A204.1 (cell line): ENCODE data around the gene SLC11A2.
A peak's percentile ranks its signal among the peaks of the same experiment; 100 is the strongest.
"Not testable (repeated sequence)": the region's sequence is repeated elsewhere in the genome, so short reads cannot be mapped to it uniquely, and the experiment has no call there.

ENCODE experiments used
- FAIRE-seq: peaks from 2 replicates; lab custom pipeline; 2012; peaks lifted over from hg19 to GRCh38; lab: Jason Lieb, UNC

The SLC11A2 gene

GRCh38 chr12:50990147-50990727, 35.9 kb downstream of the SLC11A2 start:
- FAIRE-seq, result no peak

GRCh38 chr12:50988871-50989270, 37.3 kb downstream of the SLC11A2 start:
- no peak for FAIRE-seq

- FAIRE-seq, result no peak
Observed at GRCh38 chr12:50988051-50988450, 38.1 kb downstream of the SLC11A2 start.

- peak; percentile 73 for FAIRE-seq
Observed at GRCh38 chr12:50986966-50987737, 39.0 kb downstream of the SLC11A2 start.

- no peak for FAIRE-seq
Observed at GRCh38 chr12:50985322-50985721, 40.9 kb downstream of the SLC11A2 start.

GRCh38 chr12:50984586-50985298, 41.4 kb downstream of the SLC11A2 start:
- no peak for FAIRE-seq

GRCh38 chr12:50981319-50982239, 44.6 kb downstream of the SLC11A2 start:
- no peak for FAIRE-seq

- FAIRE-seq, result no peak
Observed at GRCh38 chr12:50980545-50980944, 45.6 kb downstream of the SLC11A2 start.

GRCh38 chr12:50979369-50980052, 46.7 kb downstream of the SLC11A2 start:
- no peak for FAIRE-seq

GRCh38 chr12:50971946-50972345, 54.2 kb downstream of the SLC11A2 start:
- FAIRE-seq, result no peak

- FAIRE-seq, result no peak
Observed at GRCh38 chr12:50964432-50964831, 61.8 kb downstream of the SLC11A2 start.

- FAIRE-seq, result no peak
Observed at GRCh38 chr12:50961708-50962107, 64.5 kb downstream of the SLC11A2 start.

- FAIRE-seq, result no peak
Observed at GRCh38 chr12:50960130-50960529, 66.1 kb downstream of the SLC11A2 start.

GRCh38 chr12:50955697-50956096, 70.5 kb downstream of the SLC11A2 start:
- FAIRE-seq, result no peak

- FAIRE-seq, result no peak
Observed at GRCh38 chr12:50955288-50955687, 70.9 kb downstream of the SLC11A2 start.

GRCh38 chr12:50954789-50955188, 71.4 kb downstream of the SLC11A2 start:
- FAIRE-seq, result not testable (repeated sequence)

GRCh38 chr12:50953047-50953446, 73.1 kb downstream of the SLC11A2 start:
- no peak for FAIRE-seq

- no peak for FAIRE-seq
Observed at GRCh38 chr12:50952510-50952909, 73.7 kb downstream of the SLC11A2 start, which contains the start of gene HIGD1C. Gene HIGD1C (plus strand): TSS chr12:50952544. CDS start chr12:50953999, 1,455 bp downstream.

GRCh38 chr12:50951112-50951511, 75.1 kb downstream of the SLC11A2 start:
- no peak for FAIRE-seq

- FAIRE-seq, result no peak
Observed at GRCh38 chr12:50949801-50950302, 76.3 kb downstream of the SLC11A2 start.

GRCh38 chr12:50948798-50949197, 77.4 kb downstream of the SLC11A2 start:
- no peak for FAIRE-seq
